Spleen (tissue), 11 donors: ENCODE measurements around the gene CHN1. TPM values are rescaled to one million over a fixed set of nuclear protein-coding genes. Genes with fewer than 3 reads are reported as not detected.
A peak's percentile ranks its signal among the peaks of the same experiment; 100 is the strongest.

ENCODE experiments used
- DNase-seq: peaks from one replicate; pipeline ENCODE4 v3.0.0-alpha.2; 2020
- H3K27ac ChIP-seq, 8 donors: fragments of 200-600 bp; sonication (generic) in 7 of 8; 1 replicate in 4 of 8; 2 replicates in 4 of 8; pipeline versions ENCODE4 v1.5.0 to v1.8.0; 2016 to 2021; ENCODE audit warnings: inconsistent platforms in 4 of 8, mild to moderate bottlenecking in 4 of 8, moderate library complexity in 1 of 8
- H3K27me3 ChIP-seq, 7 donors: fragments of 200-600 bp; sonication (generic) in 6 of 7; replicated peaks in 1 of 7; 1 replicate in 4 of 7; 2 replicates in 3 of 7; pipeline versions ENCODE4 v1.5.0 to v1.8.0; 2016 to 2021; ENCODE audit warnings: inconsistent platforms in 3 of 7, mild to moderate bottlenecking in 1 of 7
- H3K36me3 ChIP-seq, 6 donors: fragments of 200-600 bp; sonication (generic) in 5 of 6; 1 replicate in 4 of 6; 2 replicates in 2 of 6; pipeline versions ENCODE4 v1.5.0 to v1.8.0; 2016 to 2021; ENCODE audit warnings: inconsistent platforms in 2 of 6
- H3K4me1 ChIP-seq, 6 donors: fragments of 200-600 bp; sonication (generic) in 5 of 6; 1 replicate in 3 of 6; 2 replicates in 3 of 6; pipeline versions ENCODE4 v1.5.0 to v1.8.0; 2016 to 2021; ENCODE audit warnings: inconsistent platforms in 3 of 6
- H3K4me3 ChIP-seq, 8 donors: fragments of 200-600 bp; sonication (generic) in 7 of 8; 1 replicate in 4 of 8; 2 replicates in 4 of 8; pipeline versions ENCODE4 v1.5.0 to v1.8.0; 2016 to 2021; ENCODE audit warnings: inconsistent platforms in 4 of 8, mild to moderate bottlenecking in 4 of 8, moderate library complexity in 2 of 8
- H3K9me3 ChIP-seq, 8 donors: fragments of 200-600 bp; sonication (generic) in 7 of 8; 1 replicate in 4 of 8; 2 replicates in 4 of 8; pipeline versions ENCODE4 v1.5.0 to v1.8.0; 2016 to 2021; ENCODE audit warnings: inconsistent platforms in 4 of 8
- POLR2A ChIP-seq, 3 donors: fragments of 450-650 bp; IDR thresholded peaks; one replicate each; pipeline ENCODE4 v1.5.1; 2017; ENCODE audit warnings: antibody characterized with exemption in 3 of 3, mild to moderate bottlenecking in 1 of 3
- POLR2AphosphoS5 ChIP-seq, 3 donors: sonication (generic); formaldehyde crosslinking; IDR thresholded peaks; one replicate each; pipeline ENCODE4 v1.5.1; 2017; ENCODE audit warnings: antibody characterized with exemption in 3 of 3
- WGBS, 5 donors: extraction: QIAGEN DNeasy Blood & Tissue Kit in 3 of 5; methylation state at CpG; one replicate each; pipeline versions ENCODE4 v1.1.5 to v1.1.7; 2013 to 2018; 5-methylcytosine and 5-hydroxymethylcytosine counted together
- intact Hi-C: fragments of 100-400 bp; cut with DNase I; formaldehyde crosslinking; loops from one replicate; pipeline ENCODE4 v1.15.0; 2023; ENCODE audit warnings: low total_unique reads
- polyA plus RNA-seq, 3 donors: library from polyadenylated mRNA; stranded (reverse); fragments of 200-250 nt; gene quantifications; one replicate each; pipeline ENCODE4 v1.2.1, GENCODE V29; 2013
- total RNA-seq, 7 donors: library from RNA; depleted of rRNA in 3 of 7; stranded (reverse); fragments of >200 nt in 3 of 7; fragmentation: NEBNext Ultra II Directional in 4 of 7; extraction: Animal tissue kit (Norgen Biotek cat#: 25700) in 4 of 7; gene quantifications; one replicate each; pipeline versions ENCODE4 v1.1.0 to v1.2.1, GENCODE V29; 2016 to 2021
- TF ChIP-seq, protein P1 (sequence below), 11 experiments: fragments of 200-600 bp in 7 of 11; fragments of 450-650 bp in 4 of 11; sonication (generic) in 4 of 11; IDR thresholded peaks in 8 of 11; conservative IDR thresholded peaks in 3 of 11; 1 replicate in 7 of 11; 2 replicates in 4 of 11; pipeline versions ENCODE4 v1.4.0 to v1.8.0; 2016 to 2021; ENCODE audit warnings: antibody characterized with exemption in 11 of 11, inconsistent platforms in 4 of 11, mild to moderate bottlenecking in 1 of 11
- donor health status: healthy with polysubstance abuse.
- donor health status: DM: no; HTN: no; CAD: no; lungs with moderate emphysema.
- donor health status: DM: no; HTN: no; CAD: no.
- donor health status: Bipolar disorder and iron deficiency.
- donor health status: healthy.
- donor health status: DM: no; HTN: no; CAD: no.
- donor health status: DM: yes; HTN: yes; CAD: no.

CHN1 gene
- total and polyA plus RNA-seq, 10 donors = 5.4 to 14.6 (median 9.7) TPM

DNA sequence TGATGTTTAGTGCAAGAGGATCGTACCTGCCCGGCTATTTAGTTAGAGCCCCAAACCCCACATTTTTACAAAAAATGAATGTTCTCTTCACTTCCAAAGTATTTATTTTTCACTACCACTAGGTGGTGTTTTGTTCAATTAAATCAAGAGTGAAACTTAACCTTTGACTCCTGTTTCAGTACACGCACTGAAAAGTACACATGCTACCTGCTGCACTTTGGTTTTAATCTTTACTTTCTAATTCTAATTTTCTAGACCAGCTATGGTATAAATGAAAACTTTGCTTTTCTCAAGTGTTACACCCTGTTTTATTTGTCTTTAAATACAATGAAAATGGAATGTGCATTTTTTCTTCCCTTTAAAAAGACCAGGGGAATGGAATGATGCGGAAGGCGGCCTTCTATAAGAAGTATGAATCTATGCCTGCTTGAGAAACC, 31.4 kb upstream of the CHN1 start:
- Histone ChIP-seq H3K27me3 (no peaks in the 10 kb centered on the region), H3K4me3 (no peak overlapping the region), H3K4me1 (peaks cover 0 to 13% (median 6%) of the 10 kb centered on the region in 6 donors), H3K27ac (no peak overlapping the region), H3K9me3 (no peaks in the 10 kb centered on the region), H3K36me3 (no peaks in the 10 kb centered on the region)
- WGBS, 5 donors = 59 to 73% (median 67%) methylated on average over 5 of the region's 5 CpGs
- no peak for DNase-seq
- intact Hi-C loops = no loop called here
- TF ChIP-seq POLR2AphosphoS5 (IDR thresholded peaks at IDR 0.05) = no peak
- TF ChIP-seq, protein P1, sequence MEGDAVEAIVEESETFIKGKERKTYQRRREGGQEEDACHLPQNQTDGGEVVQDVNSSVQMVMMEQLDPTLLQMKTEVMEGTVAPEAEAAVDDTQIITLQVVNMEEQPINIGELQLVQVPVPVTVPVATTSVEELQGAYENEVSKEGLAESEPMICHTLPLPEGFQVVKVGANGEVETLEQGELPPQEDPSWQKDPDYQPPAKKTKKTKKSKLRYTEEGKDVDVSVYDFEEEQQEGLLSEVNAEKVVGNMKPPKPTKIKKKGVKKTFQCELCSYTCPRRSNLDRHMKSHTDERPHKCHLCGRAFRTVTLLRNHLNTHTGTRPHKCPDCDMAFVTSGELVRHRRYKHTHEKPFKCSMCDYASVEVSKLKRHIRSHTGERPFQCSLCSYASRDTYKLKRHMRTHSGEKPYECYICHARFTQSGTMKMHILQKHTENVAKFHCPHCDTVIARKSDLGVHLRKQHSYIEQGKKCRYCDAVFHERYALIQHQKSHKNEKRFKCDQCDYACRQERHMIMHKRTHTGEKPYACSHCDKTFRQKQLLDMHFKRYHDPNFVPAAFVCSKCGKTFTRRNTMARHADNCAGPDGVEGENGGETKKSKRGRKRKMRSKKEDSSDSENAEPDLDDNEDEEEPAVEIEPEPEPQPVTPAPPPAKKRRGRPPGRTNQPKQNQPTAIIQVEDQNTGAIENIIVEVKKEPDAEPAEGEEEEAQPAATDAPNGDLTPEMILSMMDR (IDR thresholded peaks at IDR 0.05 in 8 of 11, conservative IDR thresholded peaks at IDR 0.05 in 3 of 11) = peak in 8 of 11 experiments; percentile 12 to 57 (median 48)

DNA sequence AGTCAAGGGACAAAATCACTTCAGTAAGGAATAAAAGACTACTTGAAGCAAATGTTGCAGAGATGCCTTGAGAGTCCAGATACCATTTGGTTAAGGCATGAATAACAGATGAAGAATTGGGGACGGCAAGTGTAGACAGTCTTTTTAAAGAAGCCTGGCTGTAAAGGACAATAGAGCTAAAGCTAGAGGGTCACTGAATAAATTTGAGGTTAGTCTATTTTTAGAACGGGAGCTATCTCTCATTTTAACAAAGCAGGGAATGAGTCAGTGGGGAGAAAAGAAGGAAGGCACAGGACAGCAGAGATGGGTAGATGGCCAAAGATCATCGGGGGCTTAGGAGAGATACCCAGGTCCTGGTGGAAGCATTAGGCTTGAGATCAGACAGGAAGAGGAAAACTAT, 30.6 kb upstream of the CHN1 start:
- Histone ChIP-seq H3K4me1 (peaks cover 0 to 13% (median 6%) of the 10 kb centered on the region in 6 donors), H3K4me3 (no peak overlapping the region), H3K27ac (no peak overlapping the region), H3K36me3 (no peaks in the 10 kb centered on the region), H3K27me3 (no peaks in the 10 kb centered on the region), H3K9me3 (no peaks in the 10 kb centered on the region)
- TF ChIP-seq POLR2A (IDR thresholded peaks at IDR 0.05) (no peak), POLR2AphosphoS5 (IDR thresholded peaks at IDR 0.05) (no peak)
- TF ChIP-seq, protein P1 (IDR thresholded peaks at IDR 0.05 in 8 of 11, conservative IDR thresholded peaks at IDR 0.05 in 3 of 11) = no peak
- intact Hi-C loops = no loop called here
- 73 to 91% (median 80%) methylated on average over 3 of the region's 3 CpGs for WGBS, 5 donors
- DNase-seq = no peak

DNA sequence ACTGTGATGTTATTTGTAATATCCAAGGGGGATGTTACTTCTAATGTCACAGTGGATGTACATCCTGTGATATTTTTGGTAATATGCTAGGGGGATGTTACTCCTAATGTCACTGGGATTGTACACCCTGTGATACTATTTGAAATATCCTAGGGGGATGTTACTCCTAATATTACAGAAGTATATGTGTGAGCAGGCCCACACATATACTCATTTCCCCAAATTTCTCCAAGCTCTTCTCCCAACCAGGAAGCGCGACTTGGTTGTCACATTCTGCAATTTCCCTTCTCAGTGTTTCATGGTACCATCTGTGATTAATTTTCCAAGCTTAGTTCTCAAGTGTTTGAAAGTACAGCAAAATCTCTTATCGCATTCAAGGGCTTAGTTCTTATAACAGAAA, 29.5 kb upstream of the CHN1 start:
- H3K4me3 ChIP-seq = no peak overlapping the region
- whole genome bisulfite sequencing, 5 donors = 83 to 91% (median 86%) methylated on average over 3 of the region's 3 CpGs
- peaks cover 0 to 13% (median 6%) of the 10 kb centered on the region in 6 donors for H3K4me1 ChIP-seq

DNA sequence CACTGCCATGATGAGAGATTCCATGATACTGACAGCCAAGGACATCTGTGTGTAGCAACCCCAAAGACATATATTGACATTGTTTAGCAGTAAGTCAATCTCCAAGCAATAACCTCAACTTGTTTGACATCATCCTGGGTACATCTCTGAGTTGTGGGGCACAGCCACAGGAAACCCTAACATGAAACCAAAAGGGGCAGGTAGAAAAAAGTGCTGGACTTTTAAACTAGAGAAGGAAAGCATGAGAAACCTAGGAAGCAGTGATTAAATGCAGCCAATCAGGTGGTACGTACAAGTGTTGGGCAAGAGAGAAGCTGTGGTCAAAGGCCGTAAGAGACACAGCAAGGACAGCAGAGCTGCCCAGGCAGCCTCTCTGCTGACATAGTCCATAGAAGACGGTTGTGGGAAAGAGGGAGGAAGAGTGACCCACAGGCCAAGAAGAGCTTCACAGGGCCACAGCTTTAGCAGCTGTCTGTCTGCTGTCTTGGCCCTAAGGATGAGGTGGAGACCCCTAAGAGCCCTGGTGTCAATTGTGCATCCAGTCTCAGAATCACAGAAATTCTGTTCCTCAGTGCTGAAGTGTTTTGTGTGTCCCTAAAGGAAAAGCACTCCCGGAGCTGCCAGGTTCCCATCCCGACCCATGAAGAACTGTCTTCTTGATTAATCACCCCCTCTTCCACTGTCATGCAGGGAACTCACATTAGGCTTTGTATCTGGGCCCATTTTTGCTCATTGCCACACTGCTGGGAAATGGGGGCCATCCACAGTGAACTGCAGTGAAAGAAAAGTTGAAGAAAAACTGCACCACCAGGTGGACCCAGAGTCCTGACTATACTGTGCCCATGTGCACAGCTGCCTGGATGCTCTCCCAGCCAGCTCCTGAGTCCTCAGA, 25.4 kb upstream of the CHN1 start:
- intact Hi-C loops = no loop called here
- no peak for DNase-seq
- Histone ChIP-seq H3K4me1 (no peaks in the 10 kb centered on the region), H3K27ac (peak overlapping the region in 1 of 8 donors; percentile 1), H3K4me3 (no peak overlapping the region), H3K36me3 (no peaks in the 10 kb centered on the region), H3K9me3 (no peaks in the 10 kb centered on the region), H3K27me3 (no peaks in the 10 kb centered on the region)
- TF ChIP-seq, protein P1 (IDR thresholded peaks at IDR 0.05 in 8 of 11, conservative IDR thresholded peaks at IDR 0.05 in 3 of 11) = peak in 3 of 11 experiments; percentile 8 to 22 (median 9)
- TF ChIP-seq POLR2A (IDR thresholded peaks at IDR 0.05) = no peak
- 52 to 76% (median 64%) methylated on average over 5 of the region's 5 CpGs for WGBS, 5 donors

More for the DNA sequence above, 29.5 kb upstream of the CHN1 start:
- TF ChIP-seq, protein P1 (IDR thresholded peaks at IDR 0.05 in 8 of 11, conservative IDR thresholded peaks at IDR 0.05 in 3 of 11) = no peak
- TF ChIP-seq POLR2AphosphoS5 (IDR thresholded peaks at IDR 0.05) = no peak
- no peak for TF ChIP-seq POLR2A (IDR thresholded peaks at IDR 0.05)
- Histone ChIP-seq H3K9me3 (no peaks in the 10 kb centered on the region), H3K27ac (no peak overlapping the region), H3K27me3 (no peaks in the 10 kb centered on the region), H3K36me3 (no peaks in the 10 kb centered on the region)
- intact Hi-C loops = no loop called here
- no peak for DNase-seq
